Gastrocnemius medialis (tissue), 4 donors: ENCODE measurements around the gene RP9. TPM values are rescaled to one million over a fixed set of nuclear protein-coding genes. Genes with fewer than 3 reads are reported as not detected.

Experiments used
- ATAC-seq, 2 donors: fragments of 150-250 bp; one replicate each; pipeline ENCODE4 v1.9.1; 2016
- DNase-seq, 2 donors: peaks; one replicate each; pipeline ENCODE4 v3.0.0-alpha.2; 2019
- H3K27ac ChIP-seq, 4 donors: fragments of 200-600 bp; sonication (generic); 1 replicate in 1 of 4; 2 replicates in 3 of 4; pipeline ENCODE4 v1.5.1; 2016 to 2018; ENCODE audit warnings: mild to moderate bottlenecking in 2 of 4, moderate library complexity in 1 of 4
- H3K27me3 ChIP-seq, 3 donors: fragments of 200-600 bp; sonication (generic) in 2 of 3; 1 replicate in 1 of 3; 2 replicates in 2 of 3; pipeline versions ENCODE4 v1.5.1 to v1.6.0; 2016 to 2019; ENCODE audit warnings: mild to moderate bottlenecking in 1 of 3, moderate library complexity in 1 of 3
- H3K36me3 ChIP-seq, 2 donors: fragments of 200-600 bp; sonication (generic) in 1 of 2; one replicate each; pipeline ENCODE4 v1.5.1; 2017 to 2018
- H3K4me1 ChIP-seq, 2 donors: fragments of 200-600 bp; sonication (generic) in 1 of 2; one replicate each; pipeline ENCODE4 v1.5.1; 2016 to 2017; ENCODE audit warnings: mild to moderate bottlenecking in 2 of 2
- H3K4me3 ChIP-seq, 4 donors: fragments of 200-600 bp; sonication (generic) in 3 of 4; 1 replicate in 1 of 4; 2 replicates in 3 of 4; pipeline ENCODE4 v1.5.1; 2016 to 2019; ENCODE audit warnings: mild to moderate bottlenecking in 2 of 4
- H3K9me3 ChIP-seq, 3 donors: fragments of 200-600 bp; sonication (generic) in 2 of 3; 1 replicate in 1 of 3; 2 replicates in 2 of 3; pipeline ENCODE4 v1.5.1; 2016 to 2019
- POLR2A ChIP-seq, 2 donors: fragments of 450-650 bp; IDR thresholded peaks; one replicate each; pipeline ENCODE4 v1.6.1; 2017; ENCODE audit warnings: antibody characterized with exemption in 2 of 2, mild to moderate bottlenecking in 2 of 2, moderate library complexity in 2 of 2
- in situ Hi-C, 4 donors: fragments of 200-750 bp; cut with MboI; loops; one replicate each; pipeline versions ENCODE4 v1.15.0 to v1.8.0; 2017; ENCODE audit warnings: low sequenced_read_pairs in 4 of 4
- intact Hi-C: fragments of 100-400 bp; cut with DNase I; formaldehyde crosslinking; loops from one replicate; pipeline ENCODE4 v1.15.1; 2023; ENCODE audit warnings: low total_unique reads
- total RNA-seq, 4 donors: library from RNA; depleted of rRNA; stranded (reverse); fragments of >200 nt; gene quantifications; one replicate each; pipeline versions ENCODE4 v1.1.0 to v1.2.3, GENCODE V29; 2016
- TF ChIP-seq, protein P1 (sequence below), 5 experiments: fragments of 450-650 bp in 3 of 5; fragments of 200-600 bp in 2 of 5; sonication (generic) in 2 of 5; IDR thresholded peaks in 4 of 5; conservative IDR thresholded peaks in 1 of 5; 1 replicate in 4 of 5; 2 replicates in 1 of 5; pipeline ENCODE4 v1.5.1; 2016 to 2019; ENCODE audit warnings: antibody characterized with exemption in 5 of 5, mild to moderate bottlenecking in 3 of 5, moderate library complexity in 3 of 5

RP9 gene
- total RNA-seq, 4 donors from 2014 or later, result 13.0 to 23.9 (median 20.1) TPM

DNA sequence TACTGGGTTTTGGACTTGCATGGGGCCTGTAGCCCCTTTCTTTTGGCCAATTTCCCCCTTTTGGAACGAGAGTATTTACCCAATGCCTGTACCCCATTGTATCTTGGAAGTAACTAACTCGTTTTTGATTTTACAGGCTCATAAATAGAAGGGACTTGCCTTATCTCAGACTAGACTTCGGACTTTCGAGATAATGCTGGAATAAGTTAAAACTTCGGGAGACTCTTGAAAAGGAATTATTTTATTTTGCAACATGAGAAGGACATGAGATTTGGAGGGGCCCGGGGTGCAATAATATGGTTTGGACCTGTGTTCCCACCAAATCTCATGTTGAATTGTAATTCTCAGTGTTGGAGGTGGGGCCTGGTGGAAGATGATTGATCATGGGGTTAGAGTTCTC lies 38.4 kb downstream of the RP9 start:
- DNase-seq (no peak), ATAC-seq (no peak)
- H3K36me3 ChIP-seq, result no peaks in the 10 kb centered on the region
- H3K27ac ChIP-seq, result no peak overlapping the region
- intact Hi-C loops (no loop called here), in situ Hi-C loops (loop anchor here in 2 of 4 donors (25.0 kb wide), 2 partner anchors 109 to 584 kb away; partner anchors contain the start of genes AVL9 (in 1 of the 2), FKBP9 (in 1 of the 2) and LSM5 (in 1 of the 2))
- peaks cover 10 to 14% of the 10 kb centered on the region in 2 donors for H3K4me1 ChIP-seq
- no peaks in the 10 kb centered on the region for H3K27me3 ChIP-seq
- TF ChIP-seq POLR2A (IDR thresholded peaks at IDR 0.05), result no peak
- TF ChIP-seq, protein P1, sequence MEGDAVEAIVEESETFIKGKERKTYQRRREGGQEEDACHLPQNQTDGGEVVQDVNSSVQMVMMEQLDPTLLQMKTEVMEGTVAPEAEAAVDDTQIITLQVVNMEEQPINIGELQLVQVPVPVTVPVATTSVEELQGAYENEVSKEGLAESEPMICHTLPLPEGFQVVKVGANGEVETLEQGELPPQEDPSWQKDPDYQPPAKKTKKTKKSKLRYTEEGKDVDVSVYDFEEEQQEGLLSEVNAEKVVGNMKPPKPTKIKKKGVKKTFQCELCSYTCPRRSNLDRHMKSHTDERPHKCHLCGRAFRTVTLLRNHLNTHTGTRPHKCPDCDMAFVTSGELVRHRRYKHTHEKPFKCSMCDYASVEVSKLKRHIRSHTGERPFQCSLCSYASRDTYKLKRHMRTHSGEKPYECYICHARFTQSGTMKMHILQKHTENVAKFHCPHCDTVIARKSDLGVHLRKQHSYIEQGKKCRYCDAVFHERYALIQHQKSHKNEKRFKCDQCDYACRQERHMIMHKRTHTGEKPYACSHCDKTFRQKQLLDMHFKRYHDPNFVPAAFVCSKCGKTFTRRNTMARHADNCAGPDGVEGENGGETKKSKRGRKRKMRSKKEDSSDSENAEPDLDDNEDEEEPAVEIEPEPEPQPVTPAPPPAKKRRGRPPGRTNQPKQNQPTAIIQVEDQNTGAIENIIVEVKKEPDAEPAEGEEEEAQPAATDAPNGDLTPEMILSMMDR (IDR thresholded peaks at IDR 0.05 in 4 of 5, conservative IDR thresholded peaks at IDR 0.05 in 1 of 5), result no peak
- no peak overlapping the region for H3K4me3 ChIP-seq
- H3K9me3 ChIP-seq, result peaks cover 0 to 12% (median 10%) of the 10 kb centered on the region in 3 donors

DNA sequence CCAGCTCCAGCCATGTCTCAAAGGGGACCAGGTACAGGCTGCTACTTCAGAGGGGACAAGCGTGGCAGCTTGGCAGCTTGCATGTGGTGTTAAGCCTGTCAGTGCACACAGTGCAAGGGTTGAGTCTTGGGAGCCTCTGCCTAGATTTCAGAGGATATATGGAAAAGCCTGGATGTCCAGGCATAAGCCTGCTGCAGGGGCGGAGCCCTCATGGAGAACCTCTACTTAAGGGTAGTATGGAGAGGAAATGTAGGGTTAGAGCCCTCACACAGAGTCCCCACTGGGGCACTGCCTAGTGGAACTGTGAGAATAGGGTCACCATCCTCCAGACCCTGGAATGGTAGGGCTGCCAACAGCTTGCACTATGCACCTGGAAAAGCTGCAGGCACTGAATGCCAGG lies 38.9 kb downstream of the RP9 start:
- peaks cover 0 to 12% (median 11%) of the 10 kb centered on the region in 3 donors for H3K9me3 ChIP-seq
- in situ Hi-C loops (loop anchor here in 2 of 4 donors (25.0 kb wide), 2 partner anchors 108 to 583 kb away; partner anchors contain the start of genes AVL9 (in 1 of the 2), FKBP9 (in 1 of the 2) and LSM5 (in 1 of the 2)), intact Hi-C loops (no loop called here)
- H3K27ac ChIP-seq, result no peak overlapping the region
- H3K4me1 ChIP-seq, result peaks cover 10 to 14% of the 10 kb centered on the region in 2 donors
- ATAC-seq (no peak), DNase-seq (no peak)
- no peaks in the 10 kb centered on the region for H3K27me3 ChIP-seq
- no peak overlapping the region for H3K4me3 ChIP-seq
- no peaks in the 10 kb centered on the region for H3K36me3 ChIP-seq
- TF ChIP-seq, protein P1 (IDR thresholded peaks at IDR 0.05 in 4 of 5, conservative IDR thresholded peaks at IDR 0.05 in 1 of 5), result no peak
- TF ChIP-seq POLR2A (IDR thresholded peaks at IDR 0.05), result no peak

DNA sequence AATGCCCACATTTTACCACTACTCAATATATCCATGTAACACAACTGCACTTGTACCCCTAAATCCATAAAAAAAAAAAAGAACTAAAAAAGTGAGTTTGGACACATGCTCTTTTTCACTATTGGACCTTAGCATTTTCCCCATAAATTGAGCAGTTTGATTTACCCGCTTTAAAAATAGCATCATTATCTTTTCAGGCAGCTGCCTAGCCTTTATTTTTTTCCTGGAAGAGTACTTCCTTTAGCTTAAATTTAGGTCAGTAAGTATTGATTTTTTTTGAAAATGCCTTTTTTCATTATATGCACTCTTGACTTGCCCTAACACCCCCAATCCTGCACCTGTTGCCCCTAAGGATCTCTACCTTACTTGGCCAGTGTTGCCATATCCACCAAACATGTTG lies 41.3 kb downstream of the RP9 start:
- TF ChIP-seq, protein P1 (IDR thresholded peaks at IDR 0.05 in 4 of 5, conservative IDR thresholded peaks at IDR 0.05 in 1 of 5), result no peak
- no peak for TF ChIP-seq POLR2A (IDR thresholded peaks at IDR 0.05)
- H3K4me3 ChIP-seq, result no peak overlapping the region
- intact Hi-C loops, result no loop called here
- DNase-seq (no peak), ATAC-seq (no peak)
- peaks cover 11 to 20% of the 10 kb centered on the region in 2 donors for H3K4me1 ChIP-seq
- peak overlapping the region in 1 of 4 donors; percentile 14 for H3K27ac ChIP-seq
- no peaks in the 10 kb centered on the region for H3K27me3 ChIP-seq
- in situ Hi-C loops, result loop anchor here in 2 of 4 donors (25.0 kb wide), 2 partner anchors 106 to 581 kb away; partner anchors contain the start of genes AVL9 (in 1 of the 2), FKBP9 (in 1 of the 2) and LSM5 (in 1 of the 2)
- H3K36me3 ChIP-seq, result no peaks in the 10 kb centered on the region
- peaks cover 0 to 12% (median 11%) of the 10 kb centered on the region in 3 donors for H3K9me3 ChIP-seq

DNA sequence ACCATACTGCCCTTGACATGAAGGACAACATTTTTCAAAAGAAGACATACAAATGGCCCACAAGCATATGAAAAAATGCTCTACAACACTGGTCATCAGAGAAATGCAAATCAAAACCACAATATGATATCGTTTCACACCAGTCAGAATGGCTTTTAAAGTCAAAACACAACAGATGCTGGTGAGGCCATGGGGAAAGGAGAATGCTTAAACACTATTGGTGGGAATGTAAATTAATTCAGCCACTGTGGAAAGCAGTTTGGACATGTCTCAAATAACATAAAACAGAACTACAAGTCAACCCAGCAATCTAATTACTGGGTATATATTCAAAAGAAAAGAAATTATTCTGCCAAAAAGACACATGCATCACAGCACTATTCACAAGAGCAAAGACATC lies 42.4 kb downstream of the RP9 start:
- DNase-seq (no peak), ATAC-seq (no peak)
- TF ChIP-seq, protein P1 (IDR thresholded peaks at IDR 0.05 in 4 of 5, conservative IDR thresholded peaks at IDR 0.05 in 1 of 5), result no peak
- TF ChIP-seq POLR2A (IDR thresholded peaks at IDR 0.05), result no peak
- in situ Hi-C loops, result loop anchor here in 2 of 4 donors (25.0 kb wide), 2 partner anchors 104 to 579 kb away; partner anchors contain the start of genes AVL9 (in 1 of the 2), FKBP9 (in 1 of the 2) and LSM5 (in 1 of the 2)
- intact Hi-C loops, result no loop called here
- no peak overlapping the region for H3K27ac ChIP-seq
- H3K9me3 ChIP-seq, result peaks cover 0 to 12% (median 11%) of the 10 kb centered on the region in 3 donors
- no peaks in the 10 kb centered on the region for H3K27me3 ChIP-seq
- H3K4me3 ChIP-seq, result no peak overlapping the region
- H3K4me1 ChIP-seq, result peaks cover 9 to 15% of the 10 kb centered on the region in 2 donors
- no peaks in the 10 kb centered on the region for H3K36me3 ChIP-seq
